DOHH2 (cell line): ENCODE measurements around the gene TNPO2.

Experiments used
- EZH2phosphoT487 ChIP-seq: fragments of 200-600 bp; sonication (generic); IDR thresholded peaks from 2 replicates; pipeline ENCODE4 v1.6.1; 2017; ENCODE audit warnings: borderline replicate concordance, mild to moderate bottlenecking, antibody characterized with exemption, low read length, moderate library complexity, mixed read lengths
- TF ChIP-seq, protein P1 (sequence below): fragments of 200-600 bp; sonication (generic); IDR thresholded peaks from one replicate; pipeline ENCODE4 v1.5.1; 2014; ENCODE audit warnings: antibody characterized with exemption, mild to moderate bottlenecking, low read depth, low read length; ENCODE audit not compliant: poor library complexity, severe bottlenecking

DNA sequence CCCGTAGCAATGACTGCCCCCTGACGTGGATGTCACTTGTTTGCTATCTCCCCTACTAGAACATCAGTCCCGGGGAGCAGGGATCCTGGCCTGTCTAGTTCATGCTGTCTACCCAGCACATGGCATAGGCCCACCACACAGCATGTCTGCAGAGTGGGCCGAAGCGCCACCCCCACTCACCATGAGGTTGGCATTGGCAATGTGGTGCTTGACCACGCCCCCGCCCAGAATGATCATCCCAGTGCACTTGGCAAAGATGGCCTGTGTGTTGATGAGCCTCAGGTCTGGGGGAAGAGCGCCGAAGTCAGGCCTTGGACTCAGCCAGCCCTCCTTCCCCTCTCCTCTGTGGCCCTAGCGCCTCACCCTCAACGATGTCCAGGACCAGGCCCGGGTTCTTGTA, 46.8 kb downstream of the TNPO2 start:
- TF ChIP-seq, protein P1, sequence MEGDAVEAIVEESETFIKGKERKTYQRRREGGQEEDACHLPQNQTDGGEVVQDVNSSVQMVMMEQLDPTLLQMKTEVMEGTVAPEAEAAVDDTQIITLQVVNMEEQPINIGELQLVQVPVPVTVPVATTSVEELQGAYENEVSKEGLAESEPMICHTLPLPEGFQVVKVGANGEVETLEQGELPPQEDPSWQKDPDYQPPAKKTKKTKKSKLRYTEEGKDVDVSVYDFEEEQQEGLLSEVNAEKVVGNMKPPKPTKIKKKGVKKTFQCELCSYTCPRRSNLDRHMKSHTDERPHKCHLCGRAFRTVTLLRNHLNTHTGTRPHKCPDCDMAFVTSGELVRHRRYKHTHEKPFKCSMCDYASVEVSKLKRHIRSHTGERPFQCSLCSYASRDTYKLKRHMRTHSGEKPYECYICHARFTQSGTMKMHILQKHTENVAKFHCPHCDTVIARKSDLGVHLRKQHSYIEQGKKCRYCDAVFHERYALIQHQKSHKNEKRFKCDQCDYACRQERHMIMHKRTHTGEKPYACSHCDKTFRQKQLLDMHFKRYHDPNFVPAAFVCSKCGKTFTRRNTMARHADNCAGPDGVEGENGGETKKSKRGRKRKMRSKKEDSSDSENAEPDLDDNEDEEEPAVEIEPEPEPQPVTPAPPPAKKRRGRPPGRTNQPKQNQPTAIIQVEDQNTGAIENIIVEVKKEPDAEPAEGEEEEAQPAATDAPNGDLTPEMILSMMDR = no peak
- TF ChIP-seq EZH2phosphoT487 = no peak
